ENCODE results near the gene ADARB2.

DNA sequence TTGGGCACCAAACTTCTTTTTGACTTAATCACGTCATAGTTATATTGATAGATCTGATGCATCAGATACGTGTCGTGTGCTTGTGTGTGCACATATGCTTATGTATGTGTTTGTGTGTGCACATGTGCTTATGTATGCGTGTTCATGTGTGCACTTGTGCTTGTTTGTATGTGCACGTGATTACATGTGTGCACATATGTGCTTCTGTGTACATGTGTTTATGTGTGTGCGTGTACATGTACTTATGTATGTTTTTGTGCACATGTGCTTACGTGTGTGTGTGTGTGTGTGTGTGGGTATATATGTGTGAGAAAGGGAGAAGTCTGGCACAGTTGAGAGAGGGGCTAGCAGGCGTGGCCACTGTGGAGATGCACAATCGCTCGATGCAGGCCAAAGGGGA lies 507.8 kb downstream of the ADARB2 start:
- TF ChIP-seq, protein P1, sequence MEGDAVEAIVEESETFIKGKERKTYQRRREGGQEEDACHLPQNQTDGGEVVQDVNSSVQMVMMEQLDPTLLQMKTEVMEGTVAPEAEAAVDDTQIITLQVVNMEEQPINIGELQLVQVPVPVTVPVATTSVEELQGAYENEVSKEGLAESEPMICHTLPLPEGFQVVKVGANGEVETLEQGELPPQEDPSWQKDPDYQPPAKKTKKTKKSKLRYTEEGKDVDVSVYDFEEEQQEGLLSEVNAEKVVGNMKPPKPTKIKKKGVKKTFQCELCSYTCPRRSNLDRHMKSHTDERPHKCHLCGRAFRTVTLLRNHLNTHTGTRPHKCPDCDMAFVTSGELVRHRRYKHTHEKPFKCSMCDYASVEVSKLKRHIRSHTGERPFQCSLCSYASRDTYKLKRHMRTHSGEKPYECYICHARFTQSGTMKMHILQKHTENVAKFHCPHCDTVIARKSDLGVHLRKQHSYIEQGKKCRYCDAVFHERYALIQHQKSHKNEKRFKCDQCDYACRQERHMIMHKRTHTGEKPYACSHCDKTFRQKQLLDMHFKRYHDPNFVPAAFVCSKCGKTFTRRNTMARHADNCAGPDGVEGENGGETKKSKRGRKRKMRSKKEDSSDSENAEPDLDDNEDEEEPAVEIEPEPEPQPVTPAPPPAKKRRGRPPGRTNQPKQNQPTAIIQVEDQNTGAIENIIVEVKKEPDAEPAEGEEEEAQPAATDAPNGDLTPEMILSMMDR (conservative IDR thresholded peaks at IDR 0.05; ENCODE audit: low read depth in 2 of 2), result no peak
- TF ChIP-seq, protein P2, sequence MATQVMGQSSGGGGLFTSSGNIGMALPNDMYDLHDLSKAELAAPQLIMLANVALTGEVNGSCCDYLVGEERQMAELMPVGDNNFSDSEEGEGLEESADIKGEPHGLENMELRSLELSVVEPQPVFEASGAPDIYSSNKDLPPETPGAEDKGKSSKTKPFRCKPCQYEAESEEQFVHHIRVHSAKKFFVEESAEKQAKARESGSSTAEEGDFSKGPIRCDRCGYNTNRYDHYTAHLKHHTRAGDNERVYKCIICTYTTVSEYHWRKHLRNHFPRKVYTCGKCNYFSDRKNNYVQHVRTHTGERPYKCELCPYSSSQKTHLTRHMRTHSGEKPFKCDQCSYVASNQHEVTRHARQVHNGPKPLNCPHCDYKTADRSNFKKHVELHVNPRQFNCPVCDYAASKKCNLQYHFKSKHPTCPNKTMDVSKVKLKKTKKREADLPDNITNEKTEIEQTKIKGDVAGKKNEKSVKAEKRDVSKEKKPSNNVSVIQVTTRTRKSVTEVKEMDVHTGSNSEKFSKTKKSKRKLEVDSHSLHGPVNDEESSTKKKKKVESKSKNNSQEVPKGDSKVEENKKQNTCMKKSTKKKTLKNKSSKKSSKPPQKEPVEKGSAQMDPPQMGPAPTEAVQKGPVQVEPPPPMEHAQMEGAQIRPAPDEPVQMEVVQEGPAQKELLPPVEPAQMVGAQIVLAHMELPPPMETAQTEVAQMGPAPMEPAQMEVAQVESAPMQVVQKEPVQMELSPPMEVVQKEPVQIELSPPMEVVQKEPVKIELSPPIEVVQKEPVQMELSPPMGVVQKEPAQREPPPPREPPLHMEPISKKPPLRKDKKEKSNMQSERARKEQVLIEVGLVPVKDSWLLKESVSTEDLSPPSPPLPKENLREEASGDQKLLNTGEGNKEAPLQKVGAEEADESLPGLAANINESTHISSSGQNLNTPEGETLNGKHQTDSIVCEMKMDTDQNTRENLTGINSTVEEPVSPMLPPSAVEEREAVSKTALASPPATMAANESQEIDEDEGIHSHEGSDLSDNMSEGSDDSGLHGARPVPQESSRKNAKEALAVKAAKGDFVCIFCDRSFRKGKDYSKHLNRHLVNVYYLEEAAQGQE (IDR thresholded peaks at IDR 0.05; ENCODE audit: unreplicated experiment), result no peak
- TF ChIP-seq EZH2 (IDR thresholded peaks at IDR 0.05; ENCODE audit: low read depth, unreplicated experiment) (no peak), POLR2AphosphoS5 (IDR thresholded peaks at IDR 0.05; ENCODE audit: low read depth) (no peak), CREB1 (CRISPR knock-in tag; IDR thresholded peaks at IDR 0.05; ENCODE audit: low read depth) (no peak), ZNF114 (CRISPR knock-in tag; IDR thresholded peaks at IDR 0.05) (no peak), EZH2phosphoT487 (IDR thresholded peaks at IDR 0.05; ENCODE audit: unreplicated experiment) (no peak), JUNB (IDR thresholded peaks at IDR 0.05; ENCODE audit: unreplicated experiment) (no peak), STAT1 (IDR thresholded peaks at IDR 0.05; ENCODE audit: unreplicated experiment) (no peak), NANOG (IDR thresholded peaks at IDR 0.05; ENCODE audit: borderline replicate concordance) (no peak)
- TF ChIP-seq, protein P3, sequence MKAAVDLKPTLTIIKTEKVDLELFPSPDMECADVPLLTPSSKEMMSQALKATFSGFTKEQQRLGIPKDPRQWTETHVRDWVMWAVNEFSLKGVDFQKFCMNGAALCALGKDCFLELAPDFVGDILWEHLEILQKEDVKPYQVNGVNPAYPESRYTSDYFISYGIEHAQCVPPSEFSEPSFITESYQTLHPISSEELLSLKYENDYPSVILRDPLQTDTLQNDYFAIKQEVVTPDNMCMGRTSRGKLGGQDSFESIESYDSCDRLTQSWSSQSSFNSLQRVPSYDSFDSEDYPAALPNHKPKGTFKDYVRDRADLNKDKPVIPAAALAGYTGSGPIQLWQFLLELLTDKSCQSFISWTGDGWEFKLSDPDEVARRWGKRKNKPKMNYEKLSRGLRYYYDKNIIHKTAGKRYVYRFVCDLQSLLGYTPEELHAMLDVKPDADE (IDR thresholded peaks at IDR 0.05), result no peak
- TF ChIP-seq, protein P4, sequence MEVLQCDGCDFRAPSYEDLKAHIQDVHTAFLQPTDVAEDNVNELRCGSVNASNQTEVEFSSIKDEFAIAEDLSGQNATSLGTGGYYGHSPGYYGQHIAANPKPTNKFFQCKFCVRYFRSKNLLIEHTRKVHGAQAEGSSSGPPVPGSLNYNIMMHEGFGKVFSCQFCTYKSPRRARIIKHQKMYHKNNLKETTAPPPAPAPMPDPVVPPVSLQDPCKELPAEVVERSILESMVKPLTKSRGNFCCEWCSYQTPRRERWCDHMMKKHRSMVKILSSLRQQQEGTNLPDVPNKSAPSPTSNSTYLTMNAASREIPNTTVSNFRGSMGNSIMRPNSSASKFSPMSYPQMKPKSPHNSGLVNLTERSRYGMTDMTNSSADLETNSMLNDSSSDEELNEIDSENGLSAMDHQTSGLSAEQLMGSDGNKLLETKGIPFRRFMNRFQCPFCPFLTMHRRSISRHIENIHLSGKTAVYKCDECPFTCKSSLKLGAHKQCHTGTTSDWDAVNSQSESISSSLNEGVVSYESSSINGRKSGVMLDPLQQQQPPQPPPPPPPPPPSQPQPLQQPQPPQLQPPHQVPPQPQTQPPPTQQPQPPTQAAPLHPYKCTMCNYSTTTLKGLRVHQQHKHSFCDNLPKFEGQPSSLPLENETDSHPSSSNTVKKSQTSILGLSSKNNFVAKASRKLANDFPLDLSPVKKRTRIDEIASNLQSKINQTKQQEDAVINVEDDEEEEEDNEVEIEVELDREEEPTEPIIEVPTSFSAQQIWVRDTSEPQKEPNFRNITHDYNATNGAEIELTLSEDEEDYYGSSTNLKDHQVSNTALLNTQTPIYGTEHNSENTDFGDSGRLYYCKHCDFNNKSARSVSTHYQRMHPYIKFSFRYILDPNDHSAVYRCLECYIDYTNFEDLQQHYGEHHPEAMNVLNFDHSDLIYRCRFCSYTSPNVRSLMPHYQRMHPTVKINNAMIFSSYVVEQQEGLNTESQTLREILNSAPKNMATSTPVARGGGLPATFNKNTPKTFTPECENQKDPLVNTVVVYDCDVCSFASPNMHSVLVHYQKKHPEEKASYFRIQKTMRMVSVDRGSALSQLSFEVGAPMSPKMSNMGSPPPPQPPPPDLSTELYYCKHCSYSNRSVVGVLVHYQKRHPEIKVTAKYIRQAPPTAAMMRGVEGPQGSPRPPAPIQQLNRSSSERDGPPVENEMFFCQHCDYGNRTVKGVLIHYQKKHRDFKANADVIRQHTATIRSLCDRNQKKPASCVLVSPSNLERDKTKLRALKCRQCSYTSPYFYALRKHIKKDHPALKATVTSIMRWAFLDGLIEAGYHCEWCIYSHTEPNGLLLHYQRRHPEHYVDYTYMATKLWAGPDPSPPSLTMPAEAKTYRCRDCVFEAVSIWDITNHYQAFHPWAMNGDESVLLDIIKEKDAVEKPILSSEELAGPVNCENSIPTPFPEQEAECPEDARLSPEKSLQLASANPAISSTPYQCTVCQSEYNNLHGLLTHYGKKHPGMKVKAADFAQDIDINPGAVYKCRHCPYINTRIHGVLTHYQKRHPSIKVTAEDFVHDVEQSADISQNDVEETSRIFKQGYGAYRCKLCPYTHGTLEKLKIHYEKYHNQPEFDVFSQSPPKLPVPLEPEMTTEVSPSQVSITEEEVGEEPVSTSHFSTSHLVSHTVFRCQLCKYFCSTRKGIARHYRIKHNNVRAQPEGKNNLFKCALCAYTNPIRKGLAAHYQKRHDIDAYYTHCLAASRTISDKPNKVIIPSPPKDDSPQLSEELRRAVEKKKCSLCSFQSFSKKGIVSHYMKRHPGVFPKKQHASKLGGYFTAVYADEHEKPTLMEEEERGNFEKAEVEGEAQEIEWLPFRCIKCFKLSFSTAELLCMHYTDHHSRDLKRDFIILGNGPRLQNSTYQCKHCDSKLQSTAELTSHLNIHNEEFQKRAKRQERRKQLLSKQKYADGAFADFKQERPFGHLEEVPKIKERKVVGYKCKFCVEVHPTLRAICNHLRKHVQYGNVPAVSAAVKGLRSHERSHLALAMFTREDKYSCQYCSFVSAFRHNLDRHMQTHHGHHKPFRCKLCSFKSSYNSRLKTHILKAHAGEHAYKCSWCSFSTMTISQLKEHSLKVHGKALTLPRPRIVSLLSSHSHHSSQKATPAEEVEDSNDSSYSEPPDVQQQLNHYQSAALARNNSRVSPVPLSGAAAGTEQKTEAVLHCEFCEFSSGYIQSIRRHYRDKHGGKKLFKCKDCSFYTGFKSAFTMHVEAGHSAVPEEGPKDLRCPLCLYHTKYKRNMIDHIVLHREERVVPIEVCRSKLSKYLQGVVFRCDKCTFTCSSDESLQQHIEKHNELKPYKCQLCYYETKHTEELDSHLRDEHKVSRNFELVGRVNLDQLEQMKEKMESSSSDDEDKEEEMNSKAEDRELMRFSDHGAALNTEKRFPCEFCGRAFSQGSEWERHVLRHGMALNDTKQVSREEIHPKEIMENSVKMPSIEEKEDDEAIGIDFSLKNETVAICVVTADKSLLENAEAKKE (CRISPR knock-in tag; IDR thresholded peaks at IDR 0.05), result no peak
